NB4 (cell line): ENCODE data around the gene BTG4.

Experiments used
- DNase-seq: peaks from one replicate; pipeline ENCODE4 v3.0.0; 2010; ENCODE audit warnings: low read depth
- H3K4me3 ChIP-seq: one replicate; pipeline ENCODE4 v1.5.1; 2011; ENCODE audit warnings: mild to moderate bottlenecking, low read depth, low read length, moderate library complexity
- MYC ChIP-seq: IDR thresholded peaks from 2 replicates; pipeline ENCODE4 v1.6.1; 2011; ENCODE audit warnings: low read depth, low read length
- POLR2A ChIP-seq: IDR thresholded peaks from 2 replicates; pipeline ENCODE4 v1.6.1; 2011; ENCODE audit warnings: mild to moderate bottlenecking; ENCODE audit not compliant: insufficient read length; ENCODE audit errors: extremely low read depth
- TF ChIP-seq, protein P1 (sequence below): IDR thresholded peaks from one replicate; pipeline ENCODE4 v1.5.1; 2012; ENCODE audit warnings: low read depth, low read length
- TF ChIP-seq, protein P2 (sequence below): IDR thresholded peaks from 2 replicates; pipeline ENCODE4 v1.6.1; 2011; ENCODE audit warnings: low read depth, low read length

Gene BTG4

DNA sequence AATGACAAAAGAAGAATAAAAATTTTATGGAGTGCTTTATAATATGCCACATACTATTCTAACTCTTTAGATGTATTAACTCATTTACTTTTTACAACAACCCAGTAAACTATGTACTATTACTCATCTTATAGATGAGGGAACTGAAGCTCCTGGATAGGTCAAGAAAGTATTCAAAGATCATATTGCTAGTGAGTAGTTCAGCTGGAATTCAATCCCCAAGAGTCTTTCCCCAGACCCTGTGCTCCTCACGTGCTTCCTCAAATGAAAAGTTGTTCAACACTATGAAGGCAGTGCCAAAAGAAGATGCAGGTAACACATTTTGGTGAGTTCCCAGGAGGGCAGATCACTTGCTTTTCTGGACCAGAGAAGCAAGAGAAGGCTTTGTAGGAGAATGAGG is 46.8 kb downstream of the BTG4 start:
- DNase-seq, result no peak
- TF ChIP-seq POLR2A (no peak), MYC (no peak)
- TF ChIP-seq, protein P1, sequence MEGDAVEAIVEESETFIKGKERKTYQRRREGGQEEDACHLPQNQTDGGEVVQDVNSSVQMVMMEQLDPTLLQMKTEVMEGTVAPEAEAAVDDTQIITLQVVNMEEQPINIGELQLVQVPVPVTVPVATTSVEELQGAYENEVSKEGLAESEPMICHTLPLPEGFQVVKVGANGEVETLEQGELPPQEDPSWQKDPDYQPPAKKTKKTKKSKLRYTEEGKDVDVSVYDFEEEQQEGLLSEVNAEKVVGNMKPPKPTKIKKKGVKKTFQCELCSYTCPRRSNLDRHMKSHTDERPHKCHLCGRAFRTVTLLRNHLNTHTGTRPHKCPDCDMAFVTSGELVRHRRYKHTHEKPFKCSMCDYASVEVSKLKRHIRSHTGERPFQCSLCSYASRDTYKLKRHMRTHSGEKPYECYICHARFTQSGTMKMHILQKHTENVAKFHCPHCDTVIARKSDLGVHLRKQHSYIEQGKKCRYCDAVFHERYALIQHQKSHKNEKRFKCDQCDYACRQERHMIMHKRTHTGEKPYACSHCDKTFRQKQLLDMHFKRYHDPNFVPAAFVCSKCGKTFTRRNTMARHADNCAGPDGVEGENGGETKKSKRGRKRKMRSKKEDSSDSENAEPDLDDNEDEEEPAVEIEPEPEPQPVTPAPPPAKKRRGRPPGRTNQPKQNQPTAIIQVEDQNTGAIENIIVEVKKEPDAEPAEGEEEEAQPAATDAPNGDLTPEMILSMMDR, result no peak
- TF ChIP-seq, protein P2, sequence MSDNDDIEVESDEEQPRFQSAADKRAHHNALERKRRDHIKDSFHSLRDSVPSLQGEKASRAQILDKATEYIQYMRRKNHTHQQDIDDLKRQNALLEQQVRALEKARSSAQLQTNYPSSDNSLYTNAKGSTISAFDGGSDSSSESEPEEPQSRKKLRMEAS, result no peak
- no peak overlapping the region for H3K4me3 ChIP-seq

- no peak for DNase-seq
- H3K4me3 ChIP-seq, result no peak overlapping the region
- TF ChIP-seq, protein P1, result no peak
- TF ChIP-seq POLR2A (no peak), MYC (no peak)
- TF ChIP-seq, protein P2, result no peak
These were observed 48.9 kb downstream of the BTG4 start for GRCh38 chr11:111463276-111463675.

- H3K4me3 ChIP-seq, result no peak overlapping the region
- TF ChIP-seq, protein P2, result no peak
- TF ChIP-seq POLR2A, result no peak
- no peak for TF ChIP-seq MYC
- TF ChIP-seq, protein P1, result no peak
- no peak for DNase-seq
These were observed 49.9 kb downstream of the BTG4 start for GRCh38 chr11:111462329-111462728.

- TF ChIP-seq POLR2A, result no peak
- TF ChIP-seq, protein P2, result no peak
- no peak overlapping the region for H3K4me3 ChIP-seq
- no peak for DNase-seq
These were observed 50.5 kb downstream of the BTG4 start for GRCh38 chr11:111461460-111462235.

- TF ChIP-seq MYC (no peak), POLR2A (no peak)
- TF ChIP-seq, protein P1, result no peak
- TF ChIP-seq, protein P2, result no peak
- H3K4me3 ChIP-seq, result no peak overlapping the region
- DNase-seq, result no peak
These were observed 51.3 kb downstream of the BTG4 start for GRCh38 chr11:111460856-111461255.

DNA sequence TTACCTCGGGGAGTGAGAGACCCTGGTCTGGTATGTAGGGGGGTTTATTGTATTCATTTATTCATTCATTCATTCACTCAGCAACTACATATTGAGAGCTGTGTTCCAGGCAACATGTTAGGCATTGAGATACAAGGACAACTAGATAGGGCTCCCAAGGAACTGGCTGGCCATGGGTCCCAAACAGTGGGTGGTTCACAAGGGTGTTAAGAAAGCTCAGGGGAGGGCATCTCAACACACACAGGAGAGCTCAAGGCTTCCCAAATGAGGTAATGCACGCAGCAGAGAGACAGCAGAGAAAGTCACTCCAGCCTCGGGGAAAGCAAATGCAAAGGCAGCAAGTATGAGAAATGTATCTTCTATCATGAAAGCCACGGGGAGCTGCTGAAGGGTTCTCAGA is 51.8 kb downstream of the BTG4 start:
- TF ChIP-seq, protein P2, result no peak
- TF ChIP-seq, protein P1, result no peak
- TF ChIP-seq MYC (no peak), POLR2A (no peak)
- H3K4me3 ChIP-seq, result no peak overlapping the region
- no peak for DNase-seq
